Transverse colon (tissue), 4 donors: ENCODE data around the gene ANG. TPM values are rescaled to one million over a fixed set of nuclear protein-coding genes. Genes with fewer than 3 reads are reported as not detected.

Experiments used
- DNase-seq: peaks from one replicate; pipeline ENCODE4 v3.0.0-alpha.2; 2019
- H3K27ac ChIP-seq, 4 donors: fragments of 200-600 bp; sonication (generic); 2 replicates each; pipeline ENCODE4 v1.5.1; 2016 to 2018; ENCODE audit warnings: inconsistent platforms in 4 of 4
- H3K27me3 ChIP-seq: fragments of 200-600 bp; sonication (generic); 2 replicates; pipeline ENCODE4 v1.5.1; 2017; ENCODE audit warnings: inconsistent platforms
- H3K36me3 ChIP-seq, 4 donors: fragments of 200-600 bp; sonication (generic); 2 replicates each; pipeline ENCODE4 v1.5.1; 2017 to 2019; ENCODE audit warnings: inconsistent platforms in 4 of 4
- H3K4me1 ChIP-seq, 4 donors: fragments of 200-600 bp; sonication (generic); 2 replicates each; pipeline ENCODE4 v1.5.1; 2017 to 2020; ENCODE audit warnings: inconsistent platforms in 4 of 4
- H3K4me3 ChIP-seq, 4 donors: fragments of 200-600 bp; sonication (generic); 1 replicate in 1 of 4; 2 replicates in 3 of 4; pipeline versions ENCODE4 v1.5.1 to v1.6.1; 2017 to 2019; ENCODE audit warnings: inconsistent platforms in 4 of 4
- H3K9me3 ChIP-seq, 2 donors: fragments of 200-600 bp; sonication (generic); 2 replicates each; pipeline ENCODE4 v1.5.1; 2017 to 2019; ENCODE audit warnings: inconsistent platforms in 2 of 2
- EP300 ChIP-seq: sonication (generic); formaldehyde crosslinking; IDR thresholded peaks from one replicate; pipeline ENCODE4 v1.6.1; 2017; ENCODE audit warnings: antibody characterized with exemption, low read depth
- POLR2A ChIP-seq: fragments of 450-650 bp; IDR thresholded peaks from one replicate; pipeline ENCODE4 v1.6.1; 2016; ENCODE audit warnings: antibody characterized with exemption, mild to moderate bottlenecking, moderate library complexity
- POLR2AphosphoS5 ChIP-seq, 3 donors: sonication (generic); formaldehyde crosslinking; IDR thresholded peaks; one replicate each; pipeline ENCODE4 v1.6.1; 2016; ENCODE audit warnings: antibody characterized with exemption in 3 of 3
- WGBS, 2 donors: methylation state at CpG; one replicate each; pipeline ENCODE4 v1.1.5; 2018; ENCODE audit warnings: low coverage in 1 of 2; 5-methylcytosine and 5-hydroxymethylcytosine counted together
- in situ Hi-C, 4 donors: fragments of 200-750 bp; cut with MboI; loops; one replicate each; pipeline versions ENCODE4 v1.15.0 to v1.15.1; 2017; ENCODE audit warnings: low sequenced_read_pairs in 3 of 4, low pct_ligation_motif_present in 1 of 4, low pct_unique_long_range_greater_than_20kb in 1 of 4
- intact Hi-C: fragments of 100-400 bp; cut with DNase I; formaldehyde crosslinking; loops from one replicate; pipeline ENCODE4 v1.15.1; 2023; ENCODE audit warnings: low total_unique reads
- total RNA-seq, 4 donors: library from RNA; depleted of rRNA; stranded (reverse); fragments of >200 nt; gene quantifications; one replicate each; pipeline ENCODE4 v1.1.0, GENCODE V29; 2016
- TF ChIP-seq, protein P1 (sequence below), 5 experiments: fragments of 200-600 bp in 3 of 5; fragments of 450-650 bp in 2 of 5; sonication (generic) in 3 of 5; IDR thresholded peaks; 1 replicate in 2 of 5; 2 replicates in 3 of 5; pipeline ENCODE4 v1.5.1; 2016 to 2017; ENCODE audit warnings: antibody characterized with exemption in 5 of 5, inconsistent platforms in 3 of 5, mild to moderate bottlenecking in 2 of 5, moderate library complexity in 1 of 5

ANG gene
- total RNA-seq, 4 donors from 2014 or later: 10.5 to 37.1 (median 25.7) TPM

DNA sequence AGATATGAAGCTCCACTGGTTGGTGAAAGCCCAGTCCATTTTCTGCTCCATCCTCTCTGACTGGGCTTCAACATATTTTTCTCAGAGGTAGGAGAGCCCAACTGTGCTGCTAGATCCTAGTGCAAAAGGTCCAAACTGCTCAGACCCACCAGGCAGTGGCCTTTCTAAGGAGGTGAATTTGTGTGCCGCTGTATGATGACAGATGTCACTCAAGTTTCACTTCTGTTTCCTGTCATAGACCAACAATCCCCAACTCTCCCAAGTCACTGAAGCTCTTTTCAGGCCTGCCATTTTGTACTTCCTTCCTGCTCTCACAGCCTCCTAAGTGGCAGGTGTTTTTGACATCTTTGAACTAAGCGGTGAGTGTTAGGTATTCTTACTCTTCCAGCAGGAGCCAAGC lies 20.6 kb upstream of the ANG start:
- in situ Hi-C loops: no loop called here
- 63 to 100% methylated on average over 1 to 2 of the region's 2 CpGs for WGBS, 2 donors
- Histone ChIP-seq H3K9me3 (no peaks in the 10 kb centered on the region), H3K4me3 (no peak overlapping the region), H3K4me1 (peaks cover 0 to 12% (median 7%) of the 10 kb centered on the region in 4 donors), H3K27ac (no peak overlapping the region), H3K36me3 (no peaks in the 10 kb centered on the region), H3K27me3 (peaks cover 8% of the 10 kb centered on the region)
- no peak for TF ChIP-seq POLR2A
- no peak for TF ChIP-seq POLR2AphosphoS5 (IDR thresholded peaks at IDR 0.05)
- TF ChIP-seq, protein P1, sequence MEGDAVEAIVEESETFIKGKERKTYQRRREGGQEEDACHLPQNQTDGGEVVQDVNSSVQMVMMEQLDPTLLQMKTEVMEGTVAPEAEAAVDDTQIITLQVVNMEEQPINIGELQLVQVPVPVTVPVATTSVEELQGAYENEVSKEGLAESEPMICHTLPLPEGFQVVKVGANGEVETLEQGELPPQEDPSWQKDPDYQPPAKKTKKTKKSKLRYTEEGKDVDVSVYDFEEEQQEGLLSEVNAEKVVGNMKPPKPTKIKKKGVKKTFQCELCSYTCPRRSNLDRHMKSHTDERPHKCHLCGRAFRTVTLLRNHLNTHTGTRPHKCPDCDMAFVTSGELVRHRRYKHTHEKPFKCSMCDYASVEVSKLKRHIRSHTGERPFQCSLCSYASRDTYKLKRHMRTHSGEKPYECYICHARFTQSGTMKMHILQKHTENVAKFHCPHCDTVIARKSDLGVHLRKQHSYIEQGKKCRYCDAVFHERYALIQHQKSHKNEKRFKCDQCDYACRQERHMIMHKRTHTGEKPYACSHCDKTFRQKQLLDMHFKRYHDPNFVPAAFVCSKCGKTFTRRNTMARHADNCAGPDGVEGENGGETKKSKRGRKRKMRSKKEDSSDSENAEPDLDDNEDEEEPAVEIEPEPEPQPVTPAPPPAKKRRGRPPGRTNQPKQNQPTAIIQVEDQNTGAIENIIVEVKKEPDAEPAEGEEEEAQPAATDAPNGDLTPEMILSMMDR (IDR thresholded peaks at IDR 0.05): no peak
- TF ChIP-seq EP300: no peak
- DNase-seq: no peak
- intact Hi-C loops: no loop called here

DNA sequence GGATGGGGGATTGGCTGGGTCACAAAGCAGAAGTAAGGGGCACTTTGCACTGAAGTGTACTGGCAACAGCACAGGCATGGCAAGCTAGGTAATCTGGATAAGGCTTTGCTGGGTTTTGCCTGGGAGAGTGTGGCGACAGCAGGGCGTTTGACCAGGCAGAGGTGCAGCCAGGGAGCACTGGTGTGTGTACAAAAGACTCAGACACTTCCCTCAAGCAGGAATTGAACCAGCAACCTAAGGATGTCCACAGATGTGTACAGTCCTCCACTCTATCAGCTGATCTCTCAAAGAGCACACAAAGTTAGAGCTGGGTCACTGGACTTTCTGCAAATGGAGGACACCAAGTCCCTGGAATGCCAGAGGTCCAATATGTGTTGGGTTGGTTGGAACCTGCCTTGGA lies 19.6 kb upstream of the ANG start:
- intact Hi-C loops: no loop called here
- TF ChIP-seq POLR2A (no peak), EP300 (no peak), POLR2AphosphoS5 (IDR thresholded peaks at IDR 0.05) (no peak)
- TF ChIP-seq, protein P1 (IDR thresholded peaks at IDR 0.05): no peak
- Histone ChIP-seq H3K4me1 (peaks cover 0 to 5% (median 0%) of the 10 kb centered on the region in 4 donors), H3K27ac (no peak overlapping the region), H3K9me3 (no peaks in the 10 kb centered on the region), H3K36me3 (no peaks in the 10 kb centered on the region), H3K4me3 (no peak overlapping the region), H3K27me3 (peaks cover 8% of the 10 kb centered on the region)
- in situ Hi-C loops: no loop called here
- WGBS, 2 donors: 89% methylated on average over 2 of the region's 2 CpGs; no CpG with 5 or more reads in 1 of the 2 donors
- no peak for DNase-seq

DNA sequence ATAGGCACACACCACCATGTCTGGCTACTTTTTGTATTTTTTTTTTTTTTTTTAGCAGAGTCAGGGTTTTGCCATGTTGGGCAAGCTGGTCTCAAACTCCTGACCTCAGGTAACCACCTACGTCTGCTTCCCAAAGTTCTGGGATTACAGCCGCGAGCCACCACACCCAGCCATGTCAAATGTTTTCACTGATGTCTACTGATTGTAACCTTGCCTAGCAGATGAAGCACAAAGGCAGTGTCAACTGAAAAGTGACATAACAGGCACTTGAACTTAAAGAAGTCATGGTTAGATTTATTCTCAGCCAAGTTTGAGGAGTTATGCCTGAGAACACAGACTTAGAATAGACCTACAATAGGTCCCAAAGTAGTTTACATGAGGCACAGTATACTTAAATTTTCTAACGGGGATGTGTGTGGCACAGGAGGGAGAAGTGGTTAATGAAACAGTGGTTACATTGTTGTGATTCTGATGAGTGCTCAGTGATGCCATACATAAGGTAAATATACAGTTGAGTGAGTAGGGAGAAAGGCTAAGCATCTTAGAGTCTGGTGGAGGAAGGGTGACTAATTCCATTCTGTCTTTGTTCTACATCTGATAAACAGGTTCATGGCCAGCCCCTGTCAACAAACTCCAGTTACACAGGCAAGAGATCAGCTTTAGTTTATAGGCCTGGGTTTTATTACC lies 16.8 kb upstream of the ANG start:
- H3K27ac ChIP-seq: no peak overlapping the region
- no peaks in the 10 kb centered on the region for H3K9me3 ChIP-seq
- DNase-seq: no peak
- intact Hi-C loops (no loop called here), in situ Hi-C loops (no loop called here)
- WGBS, 2 donors: 25 to 40% methylated on average over 1 to 4 of the region's 4 CpGs
- no peaks in the 10 kb centered on the region for H3K36me3 ChIP-seq
- no peak overlapping the region for H3K4me3 ChIP-seq
- H3K4me1 ChIP-seq: no peaks in the 10 kb centered on the region
- TF ChIP-seq, protein P1 (IDR thresholded peaks at IDR 0.05): no peak
- no peak for TF ChIP-seq POLR2A
- no peak for TF ChIP-seq POLR2AphosphoS5 (IDR thresholded peaks at IDR 0.05)
- no peak for TF ChIP-seq EP300
- H3K27me3 ChIP-seq: no peaks in the 10 kb centered on the region

DNA sequence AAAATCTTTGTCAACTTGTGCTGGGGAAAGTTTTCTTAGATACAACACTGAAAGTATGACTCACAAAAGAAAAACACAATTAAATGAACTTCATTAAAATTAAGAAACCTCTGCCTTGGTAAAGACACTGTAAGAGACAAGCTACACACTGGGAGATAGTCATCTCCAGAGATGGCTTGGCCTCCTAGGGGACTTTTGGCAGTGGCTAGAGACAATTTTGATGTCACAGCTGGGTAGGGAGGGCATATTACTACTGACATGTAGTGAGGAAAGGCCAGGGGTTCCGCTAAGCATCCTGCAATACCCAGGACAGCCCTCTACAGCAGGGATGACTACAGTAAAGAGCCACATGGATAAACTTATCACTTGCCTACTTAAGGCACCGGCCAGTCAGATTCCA lies 12.9 kb upstream of the ANG start:
- Histone ChIP-seq H3K4me3 (no peak overlapping the region), H3K4me1 (peaks cover 4 to 12% (median 9%) of the 10 kb centered on the region in 4 donors), H3K9me3 (no peaks in the 10 kb centered on the region), H3K27ac (no peak overlapping the region), H3K27me3 (no peaks in the 10 kb centered on the region), H3K36me3 (no peaks in the 10 kb centered on the region)
- in situ Hi-C loops (loop anchor here in 2 of 4 donors (25.0 kb wide), 3 partner anchors 213 to 338 kb away; partner anchors contain the start of genes APEX1 (in 1 of the 2), CCNB1IP1 (in 1 of the 2), METTL17 (in 1 of the 2) and OSGEP (in 1 of the 2)), intact Hi-C loops (no loop called here)
- DNase-seq: no peak
- TF ChIP-seq POLR2A (no peak), EP300 (no peak), POLR2AphosphoS5 (IDR thresholded peaks at IDR 0.05) (no peak)
- TF ChIP-seq, protein P1 (IDR thresholded peaks at IDR 0.05): no peak
- 80 to 100% methylated on average over 1 to 2 of the region's 2 CpGs for WGBS, 2 donors
